HEK293 (cell line): Measurements from ENCODE around the gene SLC52A3.

ENCODE experiments used
- CTCF ChIA-PET: fragments of 350-600 bp; formaldehyde crosslinking; extraction: SDS; loops from one replicate; lab custom pipeline; 2021; ENCODE audit warnings: antibody characterized with exemption; lab: Yijun Ruan, JAX
- POLR2A ChIA-PET: fragments of 300-600 bp; formaldehyde crosslinking; extraction: SDS; loops from one replicate; lab custom pipeline; 2020; ENCODE audit warnings: antibody characterized with exemption, inconsistent platforms; lab: Yijun Ruan, JAX
- H3K27ac ChIP-seq: fragments of 200-500 bp; sonication (Bioruptor generic); 2 replicates; pipeline ENCODE4 v1.5.1; 2014; ENCODE audit warnings: low read depth, low read length, control low read depth, inconsistent platforms; ENCODE audit errors: extremely low read depth
- H3K36me3 ChIP-seq, 2 experiments: fragments of 200-500 bp in 1 of 2; sonication (Bioruptor generic) in 1 of 2; 1 replicate in 1 of 2; 2 replicates in 1 of 2; pipeline ENCODE4 v1.5.1; 2014 to 2017; ENCODE audit warnings: inconsistent platforms in 2 of 2, low read length in 2 of 2; ENCODE audit not compliant: control insufficient read depth in 2 of 2, insufficient read depth in 1 of 2
- H3K4me1 ChIP-seq: fragments of 200-500 bp; sonication (Bioruptor generic); 2 replicates; pipeline ENCODE4 v1.5.1; 2014; ENCODE audit warnings: mild to moderate bottlenecking, low read length, inconsistent platforms; ENCODE audit not compliant: control insufficient read depth, insufficient read depth
- H3K4me3 ChIP-seq: 2 replicates; pipeline ENCODE4 v1.5.1; 2011; ENCODE audit warnings: low read depth, mild to moderate bottlenecking, control low read depth, low read length, moderate library complexity
- H3K9me3 ChIP-seq: fragments of 200-500 bp; sonication (Bioruptor generic); 2 replicates; pipeline ENCODE4 v1.5.1; 2014; ENCODE audit warnings: low read depth, low read length, inconsistent platforms; ENCODE audit not compliant: control insufficient read depth, insufficient read depth
- GLIS1 ChIP-seq: fragments of 450-650 bp; formaldehyde crosslinking; IDR thresholded peaks from 2 replicates; pipeline ENCODE4 v1.5.1; 2016; ENCODE audit warnings: missing biosample characterization, missing genetic modification characterization
- HOXC10 ChIP-seq: sonication (generic); formaldehyde crosslinking; IDR thresholded peaks from 2 replicates; pipeline ENCODE4 v1.8.1; 2023; ENCODE audit warnings: mild to moderate bottlenecking, missing genetic modification reagents
- HOXD13 ChIP-seq: sonication (generic); formaldehyde crosslinking; IDR thresholded peaks from 2 replicates; pipeline ENCODE4 v1.8.0; 2022; ENCODE audit warnings: missing genetic modification reagents, borderline replicate concordance
- KLF8 ChIP-seq: fragments of 450-650 bp; formaldehyde crosslinking; IDR thresholded peaks from 2 replicates; pipeline ENCODE4 v1.5.1; 2016; ENCODE audit warnings: missing biosample characterization, missing genetic modification characterization
- WT1 ChIP-seq: fragments of 450-650 bp; formaldehyde crosslinking; IDR thresholded peaks from 2 replicates; pipeline ENCODE4 v1.5.1; 2016; ENCODE audit warnings: missing biosample characterization, missing genetic modification characterization
- ZBTB49 ChIP-seq: fragments of 450-650 bp; formaldehyde crosslinking; IDR thresholded peaks from 2 replicates; pipeline ENCODE4 v1.5.1; 2016; ENCODE audit warnings: missing biosample characterization, missing genetic modification characterization, low read depth
- ZBTB7A ChIP-seq: fragments of 450-650 bp; formaldehyde crosslinking; IDR thresholded peaks from 2 replicates; pipeline ENCODE4 v1.5.1; 2016; ENCODE audit warnings: low read depth, missing biosample characterization, missing genetic modification characterization
- ZEB2 ChIP-seq: fragments of 450-650 bp; formaldehyde crosslinking; IDR thresholded peaks from 2 replicates; pipeline ENCODE4 v1.5.1; 2016; ENCODE audit warnings: missing biosample characterization, missing genetic modification characterization
- ZNF175 ChIP-seq: fragments of 450-650 bp; formaldehyde crosslinking; IDR thresholded peaks from 2 replicates; pipeline ENCODE4 v1.5.1; 2016; ENCODE audit warnings: missing biosample characterization, missing genetic modification characterization
- ZNF184 ChIP-seq: fragments of 450-650 bp; IDR thresholded peaks from 2 replicates; pipeline ENCODE4 v1.5.1; 2018; ENCODE audit warnings: missing biosample characterization, mild to moderate bottlenecking, missing genetic modification characterization
- ZNF202 ChIP-seq: fragments of 450-650 bp; formaldehyde crosslinking; IDR thresholded peaks from 2 replicates; pipeline ENCODE4 v1.5.1; 2016; ENCODE audit warnings: missing biosample characterization, missing genetic modification characterization, borderline replicate concordance
- ZNF26 ChIP-seq: fragments of 450-650 bp; formaldehyde crosslinking; IDR thresholded peaks from 2 replicates; pipeline ENCODE4 v1.5.1; 2016; ENCODE audit warnings: missing biosample characterization, missing genetic modification characterization
- ZNF510 ChIP-seq: fragments of 450-650 bp; formaldehyde crosslinking; IDR thresholded peaks from 2 replicates; pipeline ENCODE4 v1.5.1; 2018; ENCODE audit warnings: mild to moderate bottlenecking, missing genetic modification characterization, missing biosample characterization; ENCODE audit not compliant: insufficient replicate concordance
- ZNF692 ChIP-seq: fragments of 450-650 bp; formaldehyde crosslinking; IDR thresholded peaks from 2 replicates; pipeline ENCODE4 v1.5.1; 2016; ENCODE audit warnings: missing biosample characterization, missing genetic modification characterization
- ZNF776 ChIP-seq: fragments of 450-650 bp; formaldehyde crosslinking; IDR thresholded peaks from 2 replicates; pipeline ENCODE4 v1.5.0; 2017; ENCODE audit warnings: missing biosample characterization, missing genetic modification characterization, borderline replicate concordance
- ZNF792 ChIP-seq: fragments of 450-650 bp; formaldehyde crosslinking; IDR thresholded peaks from 2 replicates; pipeline ENCODE4 v1.5.1; 2016; ENCODE audit warnings: missing biosample characterization, missing genetic modification characterization
- TF ChIP-seq, protein P1 (sequence below): fragments of 450-650 bp; formaldehyde crosslinking; IDR thresholded peaks from 2 replicates; pipeline ENCODE4 v1.5.1; 2017; ENCODE audit warnings: missing biosample characterization, missing genetic modification characterization
- TF ChIP-seq, protein P2 (sequence below): fragments of 450-650 bp; formaldehyde crosslinking; IDR thresholded peaks from 2 replicates; pipeline ENCODE4 v1.5.1; 2016; ENCODE audit warnings: missing biosample characterization, missing genetic modification characterization

SLC52A3 gene

DNA sequence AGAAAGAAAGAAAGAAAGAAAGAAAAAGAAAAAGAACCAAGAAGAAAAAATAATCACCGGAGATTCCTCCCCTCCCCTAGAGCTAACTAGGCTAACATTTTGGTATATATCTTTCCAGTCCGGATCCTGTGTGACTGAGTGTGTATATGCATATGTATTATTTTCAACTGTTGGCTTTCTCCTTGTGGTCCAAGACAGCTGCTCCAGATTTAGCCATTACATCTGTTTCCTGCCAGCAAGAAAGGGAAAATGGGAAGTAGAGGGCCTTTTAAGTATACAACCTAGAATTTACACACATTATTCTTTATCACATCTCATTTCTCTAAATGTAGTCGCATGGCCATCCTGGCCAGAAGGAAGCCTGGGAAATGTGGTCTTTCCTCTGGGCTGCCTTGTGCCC lies 15.2 kb downstream of the SLC52A3 start:
- no peak for TF ChIP-seq ZNF26 (tag by site-specific recombination)
- TF ChIP-seq ZBTB7A, result no peak
- no peak for TF ChIP-seq ZEB2 (tag by site-specific recombination)
- no peak for TF ChIP-seq ZNF776 (tag by site-specific recombination)
- TF ChIP-seq GLIS1 (tag by site-specific recombination), result no peak
- no peak for TF ChIP-seq ZNF202 (tag by site-specific recombination)
- no peak for TF ChIP-seq KLF8 (tag by site-specific recombination)
- TF ChIP-seq ZNF175 (tag by site-specific recombination), result no peak
- TF ChIP-seq, protein P1, sequence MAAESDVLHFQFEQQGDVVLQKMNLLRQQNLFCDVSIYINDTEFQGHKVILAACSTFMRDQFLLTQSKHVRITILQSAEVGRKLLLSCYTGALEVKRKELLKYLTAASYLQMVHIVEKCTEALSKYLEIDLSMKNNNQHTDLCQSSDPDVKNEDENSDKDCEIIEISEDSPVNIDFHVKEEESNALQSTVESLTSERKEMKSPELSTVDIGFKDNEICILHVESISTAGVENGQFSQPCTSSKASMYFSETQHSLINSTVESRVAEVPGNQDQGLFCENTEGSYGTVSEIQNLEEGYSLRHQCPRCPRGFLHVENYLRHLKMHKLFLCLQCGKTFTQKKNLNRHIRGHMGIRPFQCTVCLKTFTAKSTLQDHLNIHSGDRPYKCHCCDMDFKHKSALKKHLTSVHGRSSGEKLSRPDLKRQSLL (tag by site-specific recombination), result no peak
- TF ChIP-seq ZNF510 (tag by site-specific recombination), result no peak
- no peak for TF ChIP-seq ZBTB49
- no peak for TF ChIP-seq WT1 (tag by site-specific recombination)
- TF ChIP-seq HOXD13 (CRISPR knock-in tag), result no peak
- no peak for TF ChIP-seq ZNF792 (tag by site-specific recombination)
- no peak overlapping the region for H3K27ac ChIP-seq
- no peak overlapping the region for H3K4me3 ChIP-seq
- CTCF ChIA-PET, result interaction anchor here (2.0 to 2.3 kb wide), 3 partner anchors 8 to 86 kb away, joined by 5 to 9 read pairs (median 6); no protein-coding TSS in a partner anchor
- no peaks in the 10 kb centered on the region for H3K9me3 ChIP-seq
- H3K4me1 ChIP-seq, result no peaks in the 10 kb centered on the region
- POLR2A ChIA-PET, result no interaction called here
- H3K36me3 ChIP-seq, result no peaks in the 10 kb centered on the region

- H3K36me3 ChIP-seq, result no peaks in the 10 kb centered on the region
- H3K4me3 ChIP-seq, result no peak overlapping the region
- TF ChIP-seq ZNF184 (tag by site-specific recombination) (no peak), HOXC10 (CRISPR knock-in tag) (no peak), ZNF692 (no peak)
- TF ChIP-seq, protein P2, sequence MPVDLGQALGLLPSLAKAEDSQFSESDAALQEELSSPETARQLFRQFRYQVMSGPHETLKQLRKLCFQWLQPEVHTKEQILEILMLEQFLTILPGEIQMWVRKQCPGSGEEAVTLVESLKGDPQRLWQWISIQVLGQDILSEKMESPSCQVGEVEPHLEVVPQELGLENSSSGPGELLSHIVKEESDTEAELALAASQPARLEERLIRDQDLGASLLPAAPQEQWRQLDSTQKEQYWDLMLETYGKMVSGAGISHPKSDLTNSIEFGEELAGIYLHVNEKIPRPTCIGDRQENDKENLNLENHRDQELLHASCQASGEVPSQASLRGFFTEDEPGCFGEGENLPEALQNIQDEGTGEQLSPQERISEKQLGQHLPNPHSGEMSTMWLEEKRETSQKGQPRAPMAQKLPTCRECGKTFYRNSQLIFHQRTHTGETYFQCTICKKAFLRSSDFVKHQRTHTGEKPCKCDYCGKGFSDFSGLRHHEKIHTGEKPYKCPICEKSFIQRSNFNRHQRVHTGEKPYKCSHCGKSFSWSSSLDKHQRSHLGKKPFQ (tag by site-specific recombination), result no peak
- no peaks in the 10 kb centered on the region for H3K4me1 ChIP-seq
- no peaks in the 10 kb centered on the region for H3K9me3 ChIP-seq
- ChIA-PET POLR2A (no interaction called here), CTCF (interaction anchor here (0.7 to 2.3 kb wide), 3 partner anchors 8 to 13 kb away, joined by 5 to 9 read pairs (median 6); no protein-coding TSS in a partner anchor)
- H3K27ac ChIP-seq, result no peak overlapping the region
These were observed 16.0 kb downstream of the SLC52A3 start for GRCh38 chr20:752291-752690.
